Calu3 (cell line): ENCODE results near the gene RNASE1. TPM values are rescaled to one million over a fixed set of nuclear protein-coding genes. Genes with fewer than 3 reads are reported as not detected.

ENCODE experiments used
- BruUV-seq: library from RNA; stranded (reverse); fragments of 400-500 nt; replicated peaks from 2 replicates; lab custom pipeline; 2021; lab: Mats Ljungman, UMichigan
- CTCF ChIA-PET: fragments of 300-600 bp; sonication (Branson Sonifier 250); formaldehyde crosslinking; loops from one replicate; lab custom pipeline; 2022; ENCODE audit warnings: antibody characterized with exemption; lab: Charles Lee
- DNase-seq: peaks from one replicate; pipeline ENCODE4 v3.0.0; 2022
- H3K27ac Mint-ChIP-seq: one replicate; pipeline ENCODE4 v1.8.0; 2022; ENCODE audit warnings: mixed read lengths; ENCODE audit not compliant: unreplicated experiment
- H3K27me3 Mint-ChIP-seq: one replicate; pipeline ENCODE4 v1.8.0; 2022; ENCODE audit warnings: mixed read lengths; ENCODE audit not compliant: unreplicated experiment
- H3K36me3 Mint-ChIP-seq: one replicate; pipeline ENCODE4 v1.8.0; 2022; ENCODE audit warnings: mild to moderate bottlenecking, moderate library complexity, mixed read lengths; ENCODE audit not compliant: insufficient read depth, unreplicated experiment
- H3K4me1 Mint-ChIP-seq: one replicate; pipeline ENCODE4 v1.8.0; 2022; ENCODE audit warnings: mild to moderate bottlenecking, low read depth, mixed read lengths; ENCODE audit not compliant: unreplicated experiment
- H3K4me3 Mint-ChIP-seq: one replicate; pipeline ENCODE4 v1.8.0; 2022; ENCODE audit warnings: mild to moderate bottlenecking, low read depth, moderate library complexity, mixed read lengths; ENCODE audit not compliant: unreplicated experiment
- H3K9me3 Mint-ChIP-seq: one replicate; pipeline ENCODE4 v1.8.0; 2022; ENCODE audit warnings: low read depth, mixed read lengths; ENCODE audit not compliant: unreplicated experiment
- CTCF ChIP-seq: fragments of 200-600 bp; IDR thresholded peaks from one replicate; pipeline ENCODE4 v1.8.0; 2022; ENCODE audit warnings: antibody characterized with exemption; ENCODE audit not compliant: unreplicated experiment
- intact Hi-C: fragments of 100-400 bp; cut with micrococcal nuclease; formaldehyde crosslinking; loops from one replicate; pipeline ENCODE4 v1.10.0; 2022; ENCODE audit not compliant: unreplicated experiment
- total RNA-seq: library from RNA; stranded (reverse); gene quantifications from 2 replicates; pipeline ENCODE4 v1.2.3, GENCODE V29; 2022

Gene RNASE1
- total RNA-seq, 1 experiment from 2014 or later: 45.8 TPM

DNA sequence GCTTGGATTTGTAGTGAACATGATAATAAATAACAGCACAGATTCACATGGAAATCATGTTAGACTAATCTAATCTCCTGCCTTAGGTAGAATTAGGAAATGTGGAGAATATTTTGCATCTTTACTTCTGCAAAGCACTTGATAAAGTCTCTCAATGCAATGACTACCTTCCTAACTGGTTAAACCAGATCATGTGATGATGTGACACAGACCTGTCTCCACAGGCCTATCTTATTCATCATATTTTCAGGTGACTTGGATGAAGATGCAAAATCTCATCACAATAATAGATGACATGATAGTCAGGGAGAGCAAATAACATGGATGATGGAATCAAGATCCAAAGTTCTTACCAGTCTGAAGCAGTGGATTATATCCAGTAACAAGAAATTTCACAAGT lies 38.5 kb upstream of the RNASE1 start:
- intact Hi-C loops: no loop called here
- Mint-ChIP-seq H3K4me1 (no peaks in the 10 kb centered on the region), H3K27me3 (no peaks in the 10 kb centered on the region), H3K9me3 (no peaks in the 10 kb centered on the region), H3K27ac (no peak overlapping the region), H3K4me3 (no peak overlapping the region), H3K36me3 (no peaks in the 10 kb centered on the region)
- TF ChIP-seq CTCF: no peak
- DNase-seq: no peak
- CTCF ChIA-PET: no interaction called here
- BruUV-seq: no TSS peak

DNA sequence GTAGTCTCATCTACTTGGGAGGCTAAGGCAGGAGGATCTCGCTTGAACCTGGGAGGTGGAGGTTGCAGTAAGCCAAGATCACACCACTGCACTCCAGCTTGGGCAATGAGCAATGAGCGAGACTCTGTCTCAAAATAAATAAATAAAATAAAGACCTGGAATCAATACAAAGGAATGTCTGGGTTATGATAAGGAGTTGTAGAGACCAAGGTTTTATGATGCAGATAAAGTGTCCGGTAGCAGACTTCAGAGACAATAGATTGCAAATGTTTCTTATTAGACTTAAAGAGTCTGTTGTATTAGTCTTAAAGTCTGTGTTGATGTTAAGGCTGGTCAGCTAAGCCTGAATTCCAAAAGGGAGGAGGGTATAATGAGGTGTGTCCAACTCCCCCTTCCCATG lies 35.2 kb upstream of the RNASE1 start:
- H3K4me1 Mint-ChIP-seq: no peaks in the 10 kb centered on the region
- no peak overlapping the region for H3K27ac Mint-ChIP-seq
- no peaks in the 10 kb centered on the region for H3K27me3 Mint-ChIP-seq
- H3K36me3 Mint-ChIP-seq: no peaks in the 10 kb centered on the region
- H3K4me3 Mint-ChIP-seq: no peak overlapping the region
- no peak for TF ChIP-seq CTCF
- intact Hi-C loops: loop anchor here (2.0 kb wide), 1 partner anchor 17 kb away; no protein-coding TSS in a partner anchor
- BruUV-seq: no TSS peak
- DNase-seq: no peak
- CTCF ChIA-PET: no interaction called here
- H3K9me3 Mint-ChIP-seq: peaks cover 4% of the 10 kb centered on the region

DNA sequence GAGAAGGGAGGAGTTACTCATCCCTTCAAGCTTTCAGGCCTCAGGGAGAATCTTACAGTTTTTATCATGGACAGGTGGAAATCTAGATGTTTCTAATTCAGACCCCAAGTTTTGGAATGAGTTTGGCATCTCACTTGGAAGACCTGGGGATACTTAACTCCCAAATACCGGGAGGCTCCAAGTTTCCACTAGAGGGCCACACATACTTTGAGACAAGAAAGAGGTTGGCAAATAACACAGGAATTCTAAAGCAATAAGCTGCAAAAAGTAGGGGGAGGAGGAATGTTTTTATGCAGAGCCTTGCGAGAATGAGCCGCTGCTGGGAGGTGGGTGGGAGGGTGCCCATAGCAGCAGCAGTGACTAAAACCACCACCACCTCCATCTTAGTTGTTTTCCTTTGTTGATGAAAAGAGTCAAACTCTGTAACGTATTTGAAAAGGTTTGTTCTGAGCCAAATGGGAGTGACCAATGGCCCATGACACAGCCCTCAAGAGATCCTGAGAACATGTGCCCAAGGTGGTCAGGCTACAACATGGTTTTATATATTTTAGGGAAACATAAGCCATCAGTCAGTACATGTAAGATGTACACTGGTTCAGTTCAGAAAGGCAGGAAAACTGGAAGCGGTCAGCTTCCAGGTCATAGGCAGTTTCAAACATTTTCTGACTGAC lies 34.2 kb upstream of the RNASE1 start:
- no peak overlapping the region for H3K4me3 Mint-ChIP-seq

DNA sequence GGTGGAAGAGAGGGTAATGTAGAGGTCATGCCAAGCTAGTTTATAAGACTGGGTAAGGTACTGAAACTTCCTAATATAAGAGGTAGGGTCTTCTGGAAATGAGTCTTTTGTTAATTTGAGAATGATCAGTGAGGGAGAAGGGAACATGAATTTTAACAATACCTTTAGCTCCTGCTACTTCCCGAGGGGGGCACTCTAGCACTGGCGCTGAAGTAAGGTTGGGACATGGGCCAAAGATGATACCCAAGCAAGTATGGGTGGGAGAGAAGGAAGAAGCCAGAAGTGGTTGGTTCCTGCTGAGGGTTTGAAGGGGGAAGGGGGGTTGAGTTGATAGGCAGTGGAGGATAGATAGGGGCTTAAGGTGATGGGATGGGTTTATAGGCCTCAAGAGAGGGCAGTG lies 32.3 kb upstream of the RNASE1 start:
- intact Hi-C loops: no loop called here
- CTCF ChIA-PET: no interaction called here
- H3K9me3 Mint-ChIP-seq: peaks cover 4% of the 10 kb centered on the region

More for the DNA sequence above, 34.2 kb upstream of the RNASE1 start:
- no peaks in the 10 kb centered on the region for H3K36me3 Mint-ChIP-seq
- H3K4me1 Mint-ChIP-seq: no peaks in the 10 kb centered on the region
- no peak for TF ChIP-seq CTCF
- H3K9me3 Mint-ChIP-seq: peaks cover 4% of the 10 kb centered on the region
- CTCF ChIA-PET: interaction anchor here (0.7 to 1.4 kb wide), 5 partner anchors 11 to 159 kb away, joined by 3 to 6 read pairs (median 4); no protein-coding TSS in a partner anchor
- H3K27ac Mint-ChIP-seq: no peak overlapping the region
- H3K27me3 Mint-ChIP-seq: no peaks in the 10 kb centered on the region
- intact Hi-C loops: loop anchor here (2.0 kb wide), 1 partner anchor 18 kb away; no protein-coding TSS in a partner anchor
- no TSS peak for BruUV-seq
- DNase-seq: peak; percentile 22

More for the DNA sequence above, 32.3 kb upstream of the RNASE1 start:
- no peak for DNase-seq
- H3K27ac Mint-ChIP-seq: no peak overlapping the region
- no peak overlapping the region for H3K4me3 Mint-ChIP-seq
- H3K27me3 Mint-ChIP-seq: no peaks in the 10 kb centered on the region
- no peaks in the 10 kb centered on the region for H3K4me1 Mint-ChIP-seq
- no peak for TF ChIP-seq CTCF
- no peaks in the 10 kb centered on the region for H3K36me3 Mint-ChIP-seq
- no TSS peak for BruUV-seq
